Heart left ventricle (tissue), 13 donors: ENCODE measurements around the gene LYZL2.

Experiments
- POLR2A ChIP-seq, 2 donors: fragments of 450-650 bp; IDR thresholded peaks; one replicate each; pipeline ENCODE4 v1.6.1; 2017; ENCODE audit warnings: antibody characterized with exemption in 2 of 2, mild to moderate bottlenecking in 2 of 2, moderate library complexity in 2 of 2
- TF ChIP-seq, protein P1 (sequence below), 12 donors: fragments of 200-600 bp; sonication (generic) in 4 of 12; IDR thresholded peaks; one replicate each; pipeline versions ENCODE4 v1.5.0 to v1.8.0; 2018 to 2022; ENCODE audit warnings: antibody characterized with exemption in 12 of 12, mild to moderate bottlenecking in 5 of 12
- donor health status: ischemic (EF 13 %, LVEDD 7.1; RV severe dilation, severe dysfunction).
- donor health status: DM: no; HTN: yes; CAD: no.
- donor health status: DM: no; HTN: no; CAD: no.
- donor health status: ischemic (EF 25% LVEDD 6.9; RV normal size, moderate dysfunction).
- donor health status: ischemic (EF 25% LVEDD 5.7; RV mildly dilated, moderate dysfunction).
- donor health status: ischemic (EF 35%, LVEDD 5.7; RV mildly dilated, moderate dysfunction).
- donor health status: nonischemic (EF 11% LVEDD 7.7; RV severe dilation, severe dysfunction).
- donor health status: DM: yes; HTN: yes; CAD: no.
- donor health status: PGD.
- donor health status: ischemic (EF 29% LVEDD 5.4; RV normal size, mild dysfunction).
- donor health status: nonischemic (EF 23%, LVEDD 6.1; RV moderate dilation, normal function).

DNA sequence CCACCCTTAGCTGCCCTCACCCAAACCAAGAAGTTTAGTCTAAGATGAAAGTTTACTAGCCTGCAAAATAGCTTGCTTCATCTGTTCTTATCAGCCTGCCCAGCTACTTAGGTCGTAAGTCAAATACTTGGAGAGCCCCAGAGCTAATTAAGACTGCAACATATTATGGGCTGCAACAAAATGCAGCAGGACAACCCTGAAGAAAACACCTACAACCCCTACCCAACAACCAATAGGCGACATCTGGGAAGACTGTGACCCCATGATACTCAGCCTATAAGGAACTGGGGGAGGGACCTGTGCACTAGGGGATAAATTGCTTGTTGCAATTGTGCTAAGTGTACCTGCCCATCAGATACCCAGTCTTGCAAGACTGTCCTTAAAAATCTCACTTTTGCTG lies 64.1 kb downstream of the LYZL2 start:
- TF ChIP-seq, protein P1, sequence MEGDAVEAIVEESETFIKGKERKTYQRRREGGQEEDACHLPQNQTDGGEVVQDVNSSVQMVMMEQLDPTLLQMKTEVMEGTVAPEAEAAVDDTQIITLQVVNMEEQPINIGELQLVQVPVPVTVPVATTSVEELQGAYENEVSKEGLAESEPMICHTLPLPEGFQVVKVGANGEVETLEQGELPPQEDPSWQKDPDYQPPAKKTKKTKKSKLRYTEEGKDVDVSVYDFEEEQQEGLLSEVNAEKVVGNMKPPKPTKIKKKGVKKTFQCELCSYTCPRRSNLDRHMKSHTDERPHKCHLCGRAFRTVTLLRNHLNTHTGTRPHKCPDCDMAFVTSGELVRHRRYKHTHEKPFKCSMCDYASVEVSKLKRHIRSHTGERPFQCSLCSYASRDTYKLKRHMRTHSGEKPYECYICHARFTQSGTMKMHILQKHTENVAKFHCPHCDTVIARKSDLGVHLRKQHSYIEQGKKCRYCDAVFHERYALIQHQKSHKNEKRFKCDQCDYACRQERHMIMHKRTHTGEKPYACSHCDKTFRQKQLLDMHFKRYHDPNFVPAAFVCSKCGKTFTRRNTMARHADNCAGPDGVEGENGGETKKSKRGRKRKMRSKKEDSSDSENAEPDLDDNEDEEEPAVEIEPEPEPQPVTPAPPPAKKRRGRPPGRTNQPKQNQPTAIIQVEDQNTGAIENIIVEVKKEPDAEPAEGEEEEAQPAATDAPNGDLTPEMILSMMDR (IDR thresholded peaks at IDR 0.05), result no peak
- no peak for TF ChIP-seq POLR2A (IDR thresholded peaks at IDR 0.05)
